GM23338 (cell line): ENCODE results near the gene NTNG2. TPM values are rescaled to one million over a fixed set of nuclear protein-coding genes. Genes with fewer than 3 reads are reported as not detected.

Source experiments
- ATAC-seq: fragments of 200-7000 bp; cut with Tn5 transposase; 3 replicates; pipeline ENCODE4 v1.9.1; 2020
- DNase-seq: peaks from one replicate; pipeline ENCODE4 v3.0.0-alpha.2; 2015; ENCODE audit warnings: low spot score
- H2AFZ ChIP-seq: fragments of 200-600 bp; sonication (generic); 2 replicates; pipeline ENCODE4 v1.8.0; 2016; ENCODE audit warnings: antibody characterized with exemption, mild to moderate bottlenecking, moderate library complexity
- H3F3A ChIP-seq: fragments of 200-600 bp; sonication (generic); replicated peaks from 2 replicates; pipeline ENCODE4 v1.8.0; 2017; ENCODE audit warnings: antibody characterized with exemption, mixed run types, low read depth
- H3K27ac ChIP-seq: fragments of 200-600 bp; sonication (generic); 2 replicates; pipeline ENCODE4 v1.6.1; 2016; ENCODE audit warnings: low read depth
- H3K27me3 ChIP-seq: fragments of 200-600 bp; sonication (generic); 2 replicates; pipeline ENCODE4 v1.8.0; 2016; ENCODE audit warnings: mild to moderate bottlenecking, mixed run types, moderate library complexity; ENCODE audit not compliant: insufficient read depth
- H3K36me3 ChIP-seq: fragments of 200-600 bp; sonication (generic); 2 replicates; pipeline ENCODE4 v1.8.0; 2016; ENCODE audit warnings: mild to moderate bottlenecking; ENCODE audit not compliant: insufficient read depth
- H3K4me1 ChIP-seq: fragments of 200-600 bp; sonication (generic); 2 replicates; pipeline ENCODE4 v1.8.0; 2016; ENCODE audit warnings: mild to moderate bottlenecking, moderate library complexity; ENCODE audit not compliant: insufficient read depth
- H3K4me2 ChIP-seq: fragments of 200-600 bp; sonication (generic); 2 replicates; pipeline ENCODE4 v1.7.1; 2017; ENCODE audit warnings: mixed run types
- H3K4me3 ChIP-seq: fragments of 200-600 bp; sonication (generic); 2 replicates; pipeline ENCODE4 v1.6.1; 2016; ENCODE audit warnings: mixed run types
- H3K79me2 ChIP-seq: fragments of 200-600 bp; sonication (generic); replicated peaks from 2 replicates; pipeline ENCODE4 v1.8.0; 2017; ENCODE audit warnings: mild to moderate bottlenecking; ENCODE audit not compliant: insufficient read depth
- H3K9me2 ChIP-seq: fragments of 200-600 bp; sonication (generic); 2 replicates; pipeline ENCODE4 v1.8.0; 2017; ENCODE audit not compliant: insufficient read depth
- H4K20me1 ChIP-seq: fragments of 200-600 bp; sonication (generic); replicated peaks from 2 replicates; pipeline ENCODE4 v1.8.0; 2017; ENCODE audit warnings: mild to moderate bottlenecking; ENCODE audit not compliant: insufficient read depth
- H3K27ac Mint-ChIP-seq: 2 replicates; pipeline ENCODE4 v1.8.0; 2020; ENCODE audit warnings: inconsistent platforms, mild to moderate bottlenecking, moderate library complexity, mixed read lengths
- H3K27me3 Mint-ChIP-seq: 3 replicates; pipeline ENCODE4 v1.8.0; 2022; ENCODE audit warnings: low read depth, mild to moderate bottlenecking, moderate library complexity, mixed read lengths, inconsistent platforms; ENCODE audit not compliant: insufficient read depth, poor library complexity
- H3K36me3 Mint-ChIP-seq: 3 replicates; pipeline ENCODE4 v1.8.0; 2021; ENCODE audit warnings: low read depth, mild to moderate bottlenecking, inconsistent platforms, moderate library complexity, mixed read lengths
- H3K4me1 Mint-ChIP-seq: 3 replicates; pipeline ENCODE4 v1.8.0; 2020; ENCODE audit warnings: mild to moderate bottlenecking, inconsistent platforms, mixed read lengths
- H3K4me3 Mint-ChIP-seq: 3 replicates; pipeline ENCODE4 v1.8.0; 2021; ENCODE audit warnings: moderate library complexity, mild to moderate bottlenecking, inconsistent platforms, mixed read lengths
- H3K9me3 Mint-ChIP-seq: 3 replicates; pipeline ENCODE4 v1.8.0; 2020; ENCODE audit warnings: moderate library complexity, mild to moderate bottlenecking, inconsistent platforms, mixed read lengths
- EZH2 ChIP-seq: fragments of 200-600 bp; sonication (generic); IDR thresholded peaks from one replicate; pipeline ENCODE4 v1.8.0; 2017; ENCODE audit warnings: antibody characterized with exemption, mild to moderate bottlenecking, low read depth; ENCODE audit not compliant: unreplicated experiment
- STAT1 ChIP-seq: IDR thresholded peaks from one replicate; pipeline ENCODE4 v1.6.1; 2016; ENCODE audit warnings: antibody characterized with exemption; ENCODE audit not compliant: unreplicated experiment
- ZNF331 ChIP-seq: fragments of 250-450 bp; sonication (Bioruptor Pico); IDR thresholded peaks from 2 replicates; pipeline ENCODE4 v1.5.0; 2020; ENCODE audit warnings: low read depth, mild to moderate bottlenecking, moderate library complexity
- polyA plus RNA-seq: library from polyadenylated mRNA; unstranded; fragments of >200 nt; fragmentation: Nextera tagmentation; extraction: Ambion mirVana; gene quantifications from 2 replicates; pipeline ENCODE4 v1.2.1, GENCODE V29; 2016
- total RNA-seq: library from RNA; depleted of rRNA; stranded (reverse); fragments of >200 nt; shearing (Covaris generic); gene quantifications from 2 replicates; pipeline ENCODE4 v1.2.3, GENCODE V29; 2014
- TF ChIP-seq, protein P1 (sequence below): IDR thresholded peaks from 2 replicates; pipeline ENCODE4 v1.6.1; 2016; ENCODE audit warnings: antibody characterized with exemption
- TF ChIP-seq, protein P2 (sequence below): fragments of 250-450 bp; sonication (Bioruptor Pico); IDR thresholded peaks from 2 replicates; pipeline ENCODE4 v1.5.0; 2020; ENCODE audit warnings: mild to moderate bottlenecking, moderate library complexity

The NTNG2 gene
- total and polyA plus RNA-seq, 2 experiments from 2014 or later = 0.99 to 1.7 TPM

- TF ChIP-seq ZNF331 (CRISPR knock-in tag) = no peak
- TF ChIP-seq, protein P1, sequence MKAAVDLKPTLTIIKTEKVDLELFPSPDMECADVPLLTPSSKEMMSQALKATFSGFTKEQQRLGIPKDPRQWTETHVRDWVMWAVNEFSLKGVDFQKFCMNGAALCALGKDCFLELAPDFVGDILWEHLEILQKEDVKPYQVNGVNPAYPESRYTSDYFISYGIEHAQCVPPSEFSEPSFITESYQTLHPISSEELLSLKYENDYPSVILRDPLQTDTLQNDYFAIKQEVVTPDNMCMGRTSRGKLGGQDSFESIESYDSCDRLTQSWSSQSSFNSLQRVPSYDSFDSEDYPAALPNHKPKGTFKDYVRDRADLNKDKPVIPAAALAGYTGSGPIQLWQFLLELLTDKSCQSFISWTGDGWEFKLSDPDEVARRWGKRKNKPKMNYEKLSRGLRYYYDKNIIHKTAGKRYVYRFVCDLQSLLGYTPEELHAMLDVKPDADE = no peak
- no peak for TF ChIP-seq STAT1
- TF ChIP-seq EZH2 = no peak
- TF ChIP-seq, protein P2, sequence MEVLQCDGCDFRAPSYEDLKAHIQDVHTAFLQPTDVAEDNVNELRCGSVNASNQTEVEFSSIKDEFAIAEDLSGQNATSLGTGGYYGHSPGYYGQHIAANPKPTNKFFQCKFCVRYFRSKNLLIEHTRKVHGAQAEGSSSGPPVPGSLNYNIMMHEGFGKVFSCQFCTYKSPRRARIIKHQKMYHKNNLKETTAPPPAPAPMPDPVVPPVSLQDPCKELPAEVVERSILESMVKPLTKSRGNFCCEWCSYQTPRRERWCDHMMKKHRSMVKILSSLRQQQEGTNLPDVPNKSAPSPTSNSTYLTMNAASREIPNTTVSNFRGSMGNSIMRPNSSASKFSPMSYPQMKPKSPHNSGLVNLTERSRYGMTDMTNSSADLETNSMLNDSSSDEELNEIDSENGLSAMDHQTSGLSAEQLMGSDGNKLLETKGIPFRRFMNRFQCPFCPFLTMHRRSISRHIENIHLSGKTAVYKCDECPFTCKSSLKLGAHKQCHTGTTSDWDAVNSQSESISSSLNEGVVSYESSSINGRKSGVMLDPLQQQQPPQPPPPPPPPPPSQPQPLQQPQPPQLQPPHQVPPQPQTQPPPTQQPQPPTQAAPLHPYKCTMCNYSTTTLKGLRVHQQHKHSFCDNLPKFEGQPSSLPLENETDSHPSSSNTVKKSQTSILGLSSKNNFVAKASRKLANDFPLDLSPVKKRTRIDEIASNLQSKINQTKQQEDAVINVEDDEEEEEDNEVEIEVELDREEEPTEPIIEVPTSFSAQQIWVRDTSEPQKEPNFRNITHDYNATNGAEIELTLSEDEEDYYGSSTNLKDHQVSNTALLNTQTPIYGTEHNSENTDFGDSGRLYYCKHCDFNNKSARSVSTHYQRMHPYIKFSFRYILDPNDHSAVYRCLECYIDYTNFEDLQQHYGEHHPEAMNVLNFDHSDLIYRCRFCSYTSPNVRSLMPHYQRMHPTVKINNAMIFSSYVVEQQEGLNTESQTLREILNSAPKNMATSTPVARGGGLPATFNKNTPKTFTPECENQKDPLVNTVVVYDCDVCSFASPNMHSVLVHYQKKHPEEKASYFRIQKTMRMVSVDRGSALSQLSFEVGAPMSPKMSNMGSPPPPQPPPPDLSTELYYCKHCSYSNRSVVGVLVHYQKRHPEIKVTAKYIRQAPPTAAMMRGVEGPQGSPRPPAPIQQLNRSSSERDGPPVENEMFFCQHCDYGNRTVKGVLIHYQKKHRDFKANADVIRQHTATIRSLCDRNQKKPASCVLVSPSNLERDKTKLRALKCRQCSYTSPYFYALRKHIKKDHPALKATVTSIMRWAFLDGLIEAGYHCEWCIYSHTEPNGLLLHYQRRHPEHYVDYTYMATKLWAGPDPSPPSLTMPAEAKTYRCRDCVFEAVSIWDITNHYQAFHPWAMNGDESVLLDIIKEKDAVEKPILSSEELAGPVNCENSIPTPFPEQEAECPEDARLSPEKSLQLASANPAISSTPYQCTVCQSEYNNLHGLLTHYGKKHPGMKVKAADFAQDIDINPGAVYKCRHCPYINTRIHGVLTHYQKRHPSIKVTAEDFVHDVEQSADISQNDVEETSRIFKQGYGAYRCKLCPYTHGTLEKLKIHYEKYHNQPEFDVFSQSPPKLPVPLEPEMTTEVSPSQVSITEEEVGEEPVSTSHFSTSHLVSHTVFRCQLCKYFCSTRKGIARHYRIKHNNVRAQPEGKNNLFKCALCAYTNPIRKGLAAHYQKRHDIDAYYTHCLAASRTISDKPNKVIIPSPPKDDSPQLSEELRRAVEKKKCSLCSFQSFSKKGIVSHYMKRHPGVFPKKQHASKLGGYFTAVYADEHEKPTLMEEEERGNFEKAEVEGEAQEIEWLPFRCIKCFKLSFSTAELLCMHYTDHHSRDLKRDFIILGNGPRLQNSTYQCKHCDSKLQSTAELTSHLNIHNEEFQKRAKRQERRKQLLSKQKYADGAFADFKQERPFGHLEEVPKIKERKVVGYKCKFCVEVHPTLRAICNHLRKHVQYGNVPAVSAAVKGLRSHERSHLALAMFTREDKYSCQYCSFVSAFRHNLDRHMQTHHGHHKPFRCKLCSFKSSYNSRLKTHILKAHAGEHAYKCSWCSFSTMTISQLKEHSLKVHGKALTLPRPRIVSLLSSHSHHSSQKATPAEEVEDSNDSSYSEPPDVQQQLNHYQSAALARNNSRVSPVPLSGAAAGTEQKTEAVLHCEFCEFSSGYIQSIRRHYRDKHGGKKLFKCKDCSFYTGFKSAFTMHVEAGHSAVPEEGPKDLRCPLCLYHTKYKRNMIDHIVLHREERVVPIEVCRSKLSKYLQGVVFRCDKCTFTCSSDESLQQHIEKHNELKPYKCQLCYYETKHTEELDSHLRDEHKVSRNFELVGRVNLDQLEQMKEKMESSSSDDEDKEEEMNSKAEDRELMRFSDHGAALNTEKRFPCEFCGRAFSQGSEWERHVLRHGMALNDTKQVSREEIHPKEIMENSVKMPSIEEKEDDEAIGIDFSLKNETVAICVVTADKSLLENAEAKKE (CRISPR knock-in tag) = no peak
Measured at GRCh38 chr9:132238026-132238972, 76.4 kb downstream of the NTNG2 start (continued).

- no peak for DNase-seq
- peaks cover 20% of the 10 kb centered on the region for H3K27me3 ChIP-seq
- H3K4me3 Mint-ChIP-seq = no peak overlapping the region
- H3K4me2 ChIP-seq = no peak overlapping the region
- no peaks in the 10 kb centered on the region for H3K36me3 ChIP-seq
- H3K27ac ChIP-seq = no peak overlapping the region
- 0 out of 2 replicates have a peak, but pooled peaks cover 4% of the 10 kb centered on the region for H3F3A ChIP-seq
- ATAC-seq = no peak
- no peak overlapping the region for H3K27ac Mint-ChIP-seq
- H3K4me1 Mint-ChIP-seq = peaks cover 20% of the 10 kb centered on the region
- peaks cover 16% of the 10 kb centered on the region for H3K4me1 ChIP-seq
- no peak overlapping the region for H2AFZ ChIP-seq
- no peaks in the 10 kb centered on the region for H3K9me3 Mint-ChIP-seq
- H3K9me2 ChIP-seq = no peaks in the 10 kb centered on the region
- no peaks in the 10 kb centered on the region for H3K36me3 Mint-ChIP-seq
- peaks cover 41% of the 10 kb centered on the region for H3K27me3 Mint-ChIP-seq
- no peaks in the 10 kb centered on the region for H3K79me2 ChIP-seq
- H4K20me1 ChIP-seq = no peaks in the 10 kb centered on the region
- H3K4me3 ChIP-seq = no peak overlapping the region
- TF ChIP-seq, protein P2 (CRISPR knock-in tag) = no peak
- TF ChIP-seq, protein P1 = no peak
Measured at GRCh38 chr9:132238992-132239391, 77.1 kb downstream of the NTNG2 start.
